GM12878 (cell line): ENCODE measurements around the gene DLG1. TPM values are rescaled to one million over a fixed set of nuclear protein-coding genes. Genes with fewer than 3 reads are reported as not detected.

Experiments
- ATAC-seq: fragments of 200-7000 bp; cut with Tn5 transposase; 3 replicates; pipeline ENCODE4 v1.9.1; 2020; ENCODE audit warnings: mild to moderate bottlenecking, moderate library complexity
- BruUV-seq: library from RNA; stranded (reverse); fragments of 400-500 nt; replicated peaks from 2 replicates; lab custom pipeline; 2021; lab: Mats Ljungman, UMichigan
- CTCF ChIA-PET: fragments of 300-600 bp; sonication (Branson Sonifier 250); formaldehyde crosslinking; extraction: SDS; loops from one replicate; lab custom pipeline; 2021; ENCODE audit warnings: inconsistent platforms; lab: Yijun Ruan, JAX
- POLR2A ChIA-PET: fragments of 350-600 bp; formaldehyde crosslinking; extraction: SDS; loops from one replicate; lab custom pipeline; 2021; ENCODE audit warnings: inconsistent platforms; lab: Charles Lee
- RAD21 ChIA-PET: fragments of 300-600 bp; sonication (Branson Sonifier 250); formaldehyde crosslinking; loops from one replicate; lab custom pipeline; 2023; ENCODE audit warnings: antibody characterized with exemption; ENCODE audit not compliant: unreplicated experiment; lab: Charles Lee
- SMC1A ChIA-PET: fragments of 300-600 bp; sonication (Branson Sonifier 250); formaldehyde crosslinking; loops from one replicate; lab custom pipeline; 2023; ENCODE audit not compliant: unreplicated experiment, uncharacterized antibody; lab: Charles Lee
- DNase-seq: peaks from one replicate; pipeline ENCODE4 v3.0.0-alpha.2; 2011; ENCODE audit warnings: low read depth, low spot score
- FAIRE-seq: peaks from 3 replicates; lab custom pipeline; 2011; peaks lifted over from hg19 to GRCh38; lab: Jason Lieb, UNC
- H2AFZ ChIP-seq: 2 replicates; pipeline ENCODE4 v1.6.0; 2011; ENCODE audit warnings: low read depth, low read length, control low read depth; ENCODE audit not compliant: control insufficient read depth
- H3K27ac ChIP-seq: 2 replicates; pipeline ENCODE4 v1.5.1; 2011; ENCODE audit warnings: control low read depth; ENCODE audit not compliant: control insufficient read depth, insufficient read depth
- H3K27me3 ChIP-seq, 2 experiments: replicated peaks in 1 of 2; 2 replicates each; pipeline versions ENCODE4 v1.6.0 to v1.6.1; 2011; ENCODE audit warnings: low read length in 1 of 2; ENCODE audit not compliant: control insufficient read depth in 2 of 2, insufficient read depth in 2 of 2
- H3K36me3 ChIP-seq, 2 experiments: 2 replicates each; pipeline ENCODE4 v1.5.1; 2011; ENCODE audit warnings: low read length in 1 of 2; ENCODE audit not compliant: control insufficient read depth in 2 of 2, insufficient read depth in 2 of 2
- H3K4me1 ChIP-seq: 2 replicates; pipeline ENCODE4 v1.6.1; 2011; ENCODE audit warnings: mild to moderate bottlenecking, low read length, moderate library complexity, mixed read lengths; ENCODE audit not compliant: control insufficient read depth, insufficient read depth
- H3K4me2 ChIP-seq: 2 replicates; pipeline ENCODE4 v1.6.0; 2011; ENCODE audit warnings: control low read depth; ENCODE audit not compliant: control insufficient read depth, insufficient read depth
- H3K4me3 ChIP-seq: fragments of 200-600 bp; sonication (generic); 2 replicates; pipeline ENCODE4 v1.5.1; 2016
- H3K79me2 ChIP-seq: 2 replicates; pipeline ENCODE4 v1.6.0; 2011; ENCODE audit warnings: low read length; ENCODE audit not compliant: control insufficient read depth, insufficient read depth
- H3K9ac ChIP-seq: 2 replicates; pipeline ENCODE4 v1.8.0; 2011; ENCODE audit warnings: low read length, control low read depth, mixed read lengths; ENCODE audit not compliant: control insufficient read depth, insufficient read depth
- H3K9me3 ChIP-seq: replicated peaks from 3 replicates; pipeline ENCODE4 v1.5.1; 2011; ENCODE audit warnings: mild to moderate bottlenecking, low read length; ENCODE audit not compliant: control insufficient read depth, insufficient read depth
- H4K20me1 ChIP-seq: 2 replicates; pipeline ENCODE4 v1.6.0; 2011; ENCODE audit not compliant: control insufficient read depth, insufficient read depth
- ETV6 ChIP-seq, 2 experiments: fragments of 450-650 bp in 1 of 2; IDR thresholded peaks in 1 of 2; conservative IDR thresholded peaks in 1 of 2; 2 replicates each; pipeline ENCODE4 v1.6.1; 2014; ENCODE audit warnings: antibody characterized with exemption in 1 of 2, borderline replicate concordance in 1 of 2, low read depth in 1 of 2, mild to moderate bottlenecking in 1 of 2, moderate library complexity in 1 of 2
- GATAD2B ChIP-seq: fragments of 450-650 bp; conservative IDR thresholded peaks from 2 replicates; pipeline ENCODE4 v1.6.1; 2017; ENCODE audit warnings: low read depth, mild to moderate bottlenecking, moderate library complexity
- MEF2B ChIP-seq: fragments of 450-650 bp; IDR thresholded peaks from 2 replicates; pipeline ENCODE4 v1.6.1; 2018; ENCODE audit warnings: mild to moderate bottlenecking, moderate library complexity; ENCODE audit not compliant: partially characterized antibody, poor library complexity, severe bottlenecking
- MTA3 ChIP-seq: IDR thresholded peaks from 2 replicates; pipeline ENCODE4 v1.6.1; 2012; ENCODE audit warnings: low read length, inconsistent platforms, borderline replicate concordance
- NBN ChIP-seq: fragments of 450-650 bp; IDR thresholded peaks from 2 replicates; pipeline ENCODE4 v1.6.1; 2016
- PAX5 ChIP-seq: IDR thresholded peaks from 2 replicates; pipeline ENCODE4 v1.6.1; 2011; ENCODE audit warnings: low read depth, low read length, borderline replicate concordance
- RUNX3 ChIP-seq: IDR thresholded peaks from 2 replicates; pipeline ENCODE4 v1.6.1; 2012; ENCODE audit warnings: low read length, inconsistent platforms
- TARDBP ChIP-seq: IDR thresholded peaks from 2 replicates; pipeline ENCODE4 v1.6.1; 2016; ENCODE audit warnings: borderline replicate concordance
- ZNF24 ChIP-seq: fragments of 450-650 bp; IDR thresholded peaks from 2 replicates; pipeline ENCODE4 v1.6.1; 2017; ENCODE audit warnings: antibody characterized with exemption, mild to moderate bottlenecking
- WGBS: methylation state at CpG from one replicate; pipeline ENCODE4 v1.1.6; 2016; ENCODE audit warnings: low lambda C conversion rate; ENCODE audit not compliant: insufficient replicate concordance, insufficient coverage; ENCODE audit errors: missing lambda C conversion rate; 5-methylcytosine and 5-hydroxymethylcytosine counted together
- in situ Hi-C: fragments of 300-500 bp; cut with MboI; formaldehyde crosslinking; loops from 9 replicates; pipeline ENCODE4 v1.14.3; 2018; ENCODE audit warnings: mixed read lengths
- intact Hi-C: fragments of 100-400 bp; cut with micrococcal nuclease; formaldehyde crosslinking; loops from one replicate; pipeline ENCODE4 v1.14.2; 2022; ENCODE audit not compliant: unreplicated experiment
- polyA plus RNA-seq, 11 experiments: library from polyadenylated mRNA; depleted of rRNA in 4 of 11; unstranded in 6 of 11; stranded (reverse) in 5 of 11; fragments of >200 nt; fragmentation: Nextera tagmentation in 4 of 11; fragmentation: Illumina TruSeq in 1 of 11; extraction: Ambion mirVana in 4 of 11; extraction: Trizol in 1 of 11; gene quantifications; 1 replicate in 1 of 11; 2 replicates in 10 of 11; pipeline versions ENCODE4 v1.2.1 to v1.2.3, GENCODE V29; 2011 to 2016; ENCODE audit warnings: inconsistent platforms in 2 of 11, missing spikeins in 2 of 11, low read depth in 1 of 11
- total RNA-seq, 4 experiments: library from RNA; depleted of rRNA in 3 of 4; stranded (reverse); fragments of >200 nt in 3 of 4; fragmentation: Illumina TruSeq in 1 of 4; extraction: Trizol in 1 of 4; gene quantifications; 2 replicates each; pipeline versions ENCODE4 v1.2.1 to v1.2.3, GENCODE V29; 2013 to 2021
- TF ChIP-seq, protein P1 (sequence below): fragments of 450-650 bp; IDR thresholded peaks from 2 replicates; pipeline ENCODE4 v1.6.1; 2017; ENCODE audit warnings: mild to moderate bottlenecking, moderate library complexity
- TF ChIP-seq, protein P2 (sequence below): IDR thresholded peaks from 2 replicates; pipeline ENCODE4 v1.6.1; 2011; ENCODE audit warnings: borderline replicate concordance, low read depth, mild to moderate bottlenecking, moderate library complexity, mixed read lengths, low read length; ENCODE audit not compliant: insufficient read depth; ENCODE audit errors: extremely low read length
- TF ChIP-seq, protein P3 (sequence below): fragments of 450-650 bp; formaldehyde crosslinking; IDR thresholded peaks from 2 replicates; pipeline ENCODE4 v1.4.0; 2022; ENCODE audit warnings: mild to moderate bottlenecking, moderate library complexity

DLG1 gene
- total and polyA plus RNA-seq, 10 of the 15 experiments (the other 5 are each of a cell fraction or from before 2014, with no cell fraction given), result 9.2 to 63.1 (median 40.1) TPM

DNA sequence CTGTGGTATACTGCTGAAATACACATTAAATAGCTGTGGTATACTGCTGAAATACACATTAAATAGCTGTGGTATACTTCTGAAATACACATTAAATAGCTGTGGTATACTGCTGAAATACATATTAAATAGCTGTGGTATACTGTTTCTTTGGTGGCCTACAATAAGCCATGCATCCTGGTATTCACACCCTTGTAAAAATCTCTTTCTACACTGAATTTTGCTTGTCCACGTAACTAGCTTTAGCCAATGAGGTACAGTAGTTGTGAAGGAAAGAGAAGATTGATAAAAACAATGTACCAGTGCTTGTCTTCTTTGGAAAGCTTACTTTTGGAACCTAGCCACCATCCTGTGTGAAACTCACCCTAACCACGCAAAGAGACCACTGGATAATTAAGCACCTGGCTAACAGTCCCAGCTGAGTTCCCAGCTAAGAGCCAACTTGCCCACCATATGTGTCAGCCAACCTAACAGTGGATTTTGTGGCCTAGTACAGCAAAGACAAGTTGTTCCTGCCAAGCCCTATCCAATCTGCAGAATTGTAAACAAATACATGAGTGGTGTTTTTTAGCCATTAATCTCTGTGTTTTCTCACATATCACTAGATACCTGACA is 165.4 kb downstream of the DLG1 start (continued):
- TF ChIP-seq, protein P1, sequence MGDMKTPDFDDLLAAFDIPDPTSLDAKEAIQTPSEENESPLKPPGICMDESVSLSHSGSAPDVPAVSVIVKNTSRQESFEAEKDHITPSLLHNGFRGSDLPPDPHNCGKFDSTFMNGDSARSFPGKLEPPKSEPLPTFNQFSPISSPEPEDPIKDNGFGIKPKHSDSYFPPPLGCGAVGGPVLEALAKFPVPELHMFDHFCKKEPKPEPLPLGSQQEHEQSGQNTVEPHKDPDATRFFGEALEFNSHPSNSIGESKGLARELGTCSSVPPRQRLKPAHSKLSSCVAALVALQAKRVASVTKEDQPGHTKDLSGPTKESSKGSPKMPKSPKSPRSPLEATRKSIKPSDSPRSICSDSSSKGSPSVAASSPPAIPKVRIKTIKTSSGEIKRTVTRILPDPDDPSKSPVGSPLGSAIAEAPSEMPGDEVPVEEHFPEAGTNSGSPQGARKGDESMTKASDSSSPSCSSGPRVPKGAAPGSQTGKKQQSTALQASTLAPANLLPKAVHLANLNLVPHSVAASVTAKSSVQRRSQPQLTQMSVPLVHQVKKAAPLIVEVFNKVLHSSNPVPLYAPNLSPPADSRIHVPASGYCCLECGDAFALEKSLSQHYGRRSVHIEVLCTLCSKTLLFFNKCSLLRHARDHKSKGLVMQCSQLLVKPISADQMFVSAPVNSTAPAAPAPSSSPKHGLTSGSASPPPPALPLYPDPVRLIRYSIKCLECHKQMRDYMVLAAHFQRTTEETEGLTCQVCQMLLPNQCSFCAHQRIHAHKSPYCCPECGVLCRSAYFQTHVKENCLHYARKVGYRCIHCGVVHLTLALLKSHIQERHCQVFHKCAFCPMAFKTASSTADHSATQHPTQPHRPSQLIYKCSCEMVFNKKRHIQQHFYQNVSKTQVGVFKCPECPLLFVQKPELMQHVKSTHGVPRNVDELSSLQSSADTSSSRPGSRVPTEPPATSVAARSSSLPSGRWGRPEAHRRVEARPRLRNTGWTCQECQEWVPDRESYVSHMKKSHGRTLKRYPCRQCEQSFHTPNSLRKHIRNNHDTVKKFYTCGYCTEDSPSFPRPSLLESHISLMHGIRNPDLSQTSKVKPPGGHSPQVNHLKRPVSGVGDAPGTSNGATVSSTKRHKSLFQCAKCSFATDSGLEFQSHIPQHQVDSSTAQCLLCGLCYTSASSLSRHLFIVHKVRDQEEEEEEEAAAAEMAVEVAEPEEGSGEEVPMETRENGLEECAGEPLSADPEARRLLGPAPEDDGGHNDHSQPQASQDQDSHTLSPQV, result no peak
- TF ChIP-seq, all 136 proteins: peak for 0

DNA sequence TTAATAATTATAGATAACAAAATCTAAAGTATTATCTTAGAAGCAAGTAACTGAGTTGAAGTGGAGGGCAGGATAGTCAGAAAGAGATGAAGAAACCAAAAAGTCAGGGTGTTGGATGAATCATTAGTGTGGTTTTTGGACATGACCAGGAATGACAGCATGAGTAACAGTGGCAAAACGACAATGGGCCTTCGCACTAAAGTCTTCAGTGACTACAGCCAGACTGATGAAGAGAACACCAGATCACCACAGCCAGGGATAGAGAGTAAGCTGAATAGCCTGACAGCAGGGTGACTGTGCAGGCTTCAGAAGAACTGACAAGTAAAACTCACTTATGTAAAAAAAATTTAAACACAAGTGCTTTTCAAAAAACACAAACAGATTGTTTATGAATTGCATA is 172.8 kb downstream of the DLG1 start:
- ATAC-seq (no peak), FAIRE-seq (no peak)
- H3K4me2 ChIP-seq, result no peak overlapping the region
- H4K20me1 ChIP-seq, result no peaks in the 10 kb centered on the region
- H3K27me3 ChIP-seq, result no peaks in the 10 kb centered on the region
- POLR2A ChIA-PET, result no interaction called here
- 75% methylated on average over 2 of the region's 2 CpGs for WGBS
- in situ Hi-C loops, result no loop called here
- no peak overlapping the region for H3K4me3 ChIP-seq
- H2AFZ ChIP-seq, result no peak overlapping the region
- no peaks in the 10 kb centered on the region for H3K79me2 ChIP-seq
- no TSS peak for BruUV-seq
- SMC1A ChIA-PET, result no interaction called here
- TF ChIP-seq GATAD2B (no peak), PAX5 (no peak), RUNX3 (no peak), TARDBP (no peak), ZNF24 (no peak), MEF2B (no peak), MTA3 (no peak), NBN (no peak), ETV6 (conservative IDR thresholded peaks at IDR 0.05 in 1 of 2, IDR thresholded peaks at IDR 0.05 in 1 of 2; ENCODE audit: borderline replicate concordance in 1 of 2, low read depth in 1 of 2) (no peak)
- TF ChIP-seq, protein P2, sequence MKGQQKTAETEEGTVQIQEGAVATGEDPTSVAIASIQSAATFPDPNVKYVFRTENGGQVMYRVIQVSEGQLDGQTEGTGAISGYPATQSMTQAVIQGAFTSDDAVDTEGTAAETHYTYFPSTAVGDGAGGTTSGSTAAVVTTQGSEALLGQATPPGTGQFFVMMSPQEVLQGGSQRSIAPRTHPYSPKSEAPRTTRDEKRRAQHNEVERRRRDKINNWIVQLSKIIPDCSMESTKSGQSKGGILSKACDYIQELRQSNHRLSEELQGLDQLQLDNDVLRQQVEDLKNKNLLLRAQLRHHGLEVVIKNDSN, result no peak
- TF ChIP-seq, protein P3, sequence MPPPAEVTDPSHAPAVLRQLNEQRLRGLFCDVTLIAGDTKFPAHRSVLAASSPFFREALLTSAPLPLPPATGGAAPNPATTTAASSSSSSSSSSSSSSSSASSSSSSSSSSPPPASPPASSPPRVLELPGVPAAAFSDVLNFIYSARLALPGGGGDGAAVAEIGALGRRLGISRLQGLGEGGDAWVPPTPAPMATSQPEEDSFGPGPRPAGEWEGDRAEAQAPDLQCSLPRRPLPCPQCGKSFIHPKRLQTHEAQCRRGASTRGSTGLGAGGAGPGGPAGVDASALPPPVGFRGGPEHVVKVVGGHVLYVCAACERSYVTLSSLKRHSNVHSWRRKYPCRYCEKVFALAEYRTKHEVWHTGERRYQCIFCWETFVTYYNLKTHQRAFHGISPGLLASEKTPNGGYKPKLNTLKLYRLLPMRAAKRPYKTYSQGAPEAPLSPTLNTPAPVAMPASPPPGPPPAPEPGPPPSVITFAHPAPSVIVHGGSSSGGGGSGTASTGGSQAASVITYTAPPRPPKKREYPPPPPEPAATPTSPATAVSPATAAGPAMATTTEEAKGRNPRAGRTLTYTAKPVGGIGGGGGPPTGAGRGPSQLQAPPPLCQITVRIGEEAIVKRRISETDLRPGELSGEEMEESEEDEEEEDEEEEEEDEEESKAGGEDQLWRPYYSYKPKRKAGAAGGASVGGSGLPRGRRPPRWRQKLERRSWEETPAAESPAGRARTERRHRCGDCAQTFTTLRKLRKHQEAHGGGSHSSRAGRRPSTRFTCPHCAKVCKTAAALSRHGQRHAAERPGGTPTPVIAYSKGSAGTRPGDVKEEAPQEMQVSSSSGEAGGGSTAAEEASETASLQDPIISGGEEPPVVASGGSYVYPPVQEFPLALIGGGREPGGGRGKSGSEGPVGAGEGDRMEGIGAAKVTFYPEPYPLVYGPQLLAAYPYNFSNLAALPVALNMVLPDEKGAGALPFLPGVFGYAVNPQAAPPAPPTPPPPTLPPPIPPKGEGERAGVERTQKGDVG (CRISPR knock-in tag), result no peak
- TF ChIP-seq, all 136 proteins: peak for 0
- CTCF ChIA-PET, result interaction anchor here (1.2 kb wide), 1 partner anchor 27 kb away, joined by 3 read pairs; no protein-coding TSS in a partner anchor
- intact Hi-C loops, result no loop called here
- Histone ChIP-seq H3K9ac (no peak overlapping the region), H3K9me3 (no peaks in the 10 kb centered on the region), H3K4me1 (no peaks in the 10 kb centered on the region), H3K27ac (no peak overlapping the region), H3K36me3 (peaks cover 0 to 15% of the 10 kb centered on the region in 2 experiments; a peak in 3 of 4 replicates)
- no peak for DNase-seq
- RAD21 ChIA-PET, result no interaction called here
